ENCODE results near the gene ST3GAL6. TPM values are rescaled to one million over a fixed set of nuclear protein-coding genes. Genes with fewer than 3 reads are reported as not detected.

ST3GAL6 gene
- total RNA-seq, 1 experiment from 2014 or later = 6.6 TPM

GRCh38 chr3:98791341-98792325, 28.5 kb downstream of the ST3GAL6 start:
- H3K36me3 ChIP-seq (replicated peaks; ENCODE audit: control insufficient read depth, insufficient read depth, low read length) = no peaks in the 10 kb centered on the region; the same call in 1 of the 2 replicates
- no peak for DNase-seq
- H3K27me3 ChIP-seq (ENCODE audit: control insufficient read depth, insufficient read depth, low read length) = no peaks in the 10 kb centered on the region
- no peak overlapping the region for H3K4me3 ChIP-seq (ENCODE audit: insufficient read depth, low read depth, low read length)

GRCh38 chr3:98793971-98794370, 30.8 kb downstream of the ST3GAL6 start:
- no peak overlapping the region for H3K4me3 ChIP-seq (ENCODE audit: insufficient read depth, low read depth, low read length)
- no peaks in the 10 kb centered on the region for H3K27me3 ChIP-seq (ENCODE audit: control insufficient read depth, insufficient read depth, low read length)
- no peak for DNase-seq
- H3K36me3 ChIP-seq (replicated peaks; ENCODE audit: control insufficient read depth, insufficient read depth, low read length) = no peaks in the 10 kb centered on the region; the same call in 1 of the 2 replicates

- no peaks in the 10 kb centered on the region for H3K27me3 ChIP-seq (ENCODE audit: control insufficient read depth, insufficient read depth, low read length)
- peaks cover 4% of the 10 kb centered on the region for H3K36me3 ChIP-seq (replicated peaks; ENCODE audit: control insufficient read depth, insufficient read depth, low read length)
These were observed 33.2 kb downstream of the ST3GAL6 start for GRCh38 chr3:98796334-98796733.

GRCh38 chr3:98797905-98798304, 34.8 kb downstream of the ST3GAL6 start:
- no peak for DNase-seq
- Histone ChIP-seq H3K4me3 (ENCODE audit: insufficient read depth, low read depth, low read length) (no peak overlapping the region), H3K36me3 (replicated peaks; ENCODE audit: control insufficient read depth, insufficient read depth, low read length) (peaks cover 4% of the 10 kb centered on the region), H3K27me3 (ENCODE audit: control insufficient read depth, insufficient read depth, low read length) (no peaks in the 10 kb centered on the region)

More at GRCh38 chr3:98796334-98796733, 33.2 kb downstream of the ST3GAL6 start:
- no peak overlapping the region for H3K4me3 ChIP-seq (ENCODE audit: insufficient read depth, low read depth, low read length)
- DNase-seq = no peak

GRCh38 chr3:98798820-98799219, 35.7 kb downstream of the ST3GAL6 start:
- Histone ChIP-seq H3K27me3 (ENCODE audit: control insufficient read depth, insufficient read depth, low read length) (no peaks in the 10 kb centered on the region), H3K36me3 (replicated peaks; ENCODE audit: control insufficient read depth, insufficient read depth, low read length) (peaks cover 4% of the 10 kb centered on the region), H3K4me3 (ENCODE audit: insufficient read depth, low read depth, low read length) (no peak overlapping the region)
- DNase-seq = no peak

- H3K4me3 ChIP-seq (ENCODE audit: insufficient read depth, low read depth, low read length) = no peak overlapping the region
- H3K27me3 ChIP-seq (ENCODE audit: control insufficient read depth, insufficient read depth, low read length) = no peaks in the 10 kb centered on the region
- H3K36me3 ChIP-seq (replicated peaks; ENCODE audit: control insufficient read depth, insufficient read depth, low read length) = peaks cover 4% of the 10 kb centered on the region
- DNase-seq = no peak
These were observed 36.3 kb downstream of the ST3GAL6 start for GRCh38 chr3:98799479-98799878.

GRCh38 chr3:98800401-98800800, 37.3 kb downstream of the ST3GAL6 start:
- Histone ChIP-seq H3K36me3 (replicated peaks; ENCODE audit: control insufficient read depth, insufficient read depth, low read length) (peaks cover 4% of the 10 kb centered on the region), H3K4me3 (ENCODE audit: insufficient read depth, low read depth, low read length) (no peak overlapping the region), H3K27me3 (ENCODE audit: control insufficient read depth, insufficient read depth, low read length) (no peaks in the 10 kb centered on the region)
- no peak for DNase-seq

GRCh38 chr3:98801043-98801747, 38.1 kb downstream of the ST3GAL6 start:
- Histone ChIP-seq H3K36me3 (replicated peaks; ENCODE audit: control insufficient read depth, insufficient read depth, low read length) (peaks cover 7% of the 10 kb centered on the region), H3K4me3 (ENCODE audit: insufficient read depth, low read depth, low read length) (no peak overlapping the region), H3K27me3 (ENCODE audit: control insufficient read depth, insufficient read depth, low read length) (no peaks in the 10 kb centered on the region)
- DNase-seq = peak; percentile 31

GRCh38 chr3:98805571-98805970, 42.4 kb downstream of the ST3GAL6 start:
- H3K27me3 ChIP-seq (ENCODE audit: control insufficient read depth, insufficient read depth, low read length) = no peaks in the 10 kb centered on the region
- no peak overlapping the region for H3K4me3 ChIP-seq (ENCODE audit: insufficient read depth, low read depth, low read length)

GRCh38 chr3:98806521-98806920, 43.4 kb downstream of the ST3GAL6 start:
- peaks cover 18% of the 10 kb centered on the region for H3K36me3 ChIP-seq (replicated peaks; ENCODE audit: control insufficient read depth, insufficient read depth, low read length)
- no peaks in the 10 kb centered on the region for H3K27me3 ChIP-seq (ENCODE audit: control insufficient read depth, insufficient read depth, low read length)
- no peak for DNase-seq
- H3K4me3 ChIP-seq (ENCODE audit: insufficient read depth, low read depth, low read length) = no peak overlapping the region

More at GRCh38 chr3:98805571-98805970, 42.4 kb downstream of the ST3GAL6 start:
- DNase-seq = no peak
- peaks cover 18% of the 10 kb centered on the region for H3K36me3 ChIP-seq (replicated peaks; ENCODE audit: control insufficient read depth, insufficient read depth, low read length)

GRCh38 chr3:98807011-98807410, 43.9 kb downstream of the ST3GAL6 start:
- Histone ChIP-seq H3K27me3 (ENCODE audit: control insufficient read depth, insufficient read depth, low read length) (no peaks in the 10 kb centered on the region), H3K36me3 (replicated peaks; ENCODE audit: control insufficient read depth, insufficient read depth, low read length) (peaks cover 18% of the 10 kb centered on the region), H3K4me3 (ENCODE audit: insufficient read depth, low read depth, low read length) (no peak overlapping the region)
- DNase-seq = no peak

- Histone ChIP-seq H3K4me3 (ENCODE audit: insufficient read depth, low read depth, low read length) (no peak overlapping the region), H3K36me3 (replicated peaks; ENCODE audit: control insufficient read depth, insufficient read depth, low read length) (peaks cover 18% of the 10 kb centered on the region), H3K27me3 (ENCODE audit: control insufficient read depth, insufficient read depth, low read length) (no peaks in the 10 kb centered on the region)
- DNase-seq = no peak
These were observed 44.4 kb downstream of the ST3GAL6 start for GRCh38 chr3:98807561-98807960.

- Histone ChIP-seq H3K36me3 (replicated peaks; ENCODE audit: control insufficient read depth, insufficient read depth, low read length) (peaks cover 18% of the 10 kb centered on the region), H3K27me3 (ENCODE audit: control insufficient read depth, insufficient read depth, low read length) (no peaks in the 10 kb centered on the region), H3K4me3 (ENCODE audit: insufficient read depth, low read depth, low read length) (no peak overlapping the region)
- no peak for DNase-seq
These were observed 44.9 kb downstream of the ST3GAL6 start for GRCh38 chr3:98808071-98808470.

- peaks cover 18% of the 10 kb centered on the region for H3K36me3 ChIP-seq (replicated peaks; ENCODE audit: control insufficient read depth, insufficient read depth, low read length)
- no peak overlapping the region for H3K4me3 ChIP-seq (ENCODE audit: insufficient read depth, low read depth, low read length)
These were observed 46.4 kb downstream of the ST3GAL6 start for GRCh38 chr3:98809557-98809956.

GRCh38 chr3:98811048-98811447, 47.9 kb downstream of the ST3GAL6 start:
- no peaks in the 10 kb centered on the region for H3K27me3 ChIP-seq (ENCODE audit: control insufficient read depth, insufficient read depth, low read length)
- no peak overlapping the region for H3K4me3 ChIP-seq (ENCODE audit: insufficient read depth, low read depth, low read length)
- H3K36me3 ChIP-seq (replicated peaks; ENCODE audit: control insufficient read depth, insufficient read depth, low read length) = peaks cover 15% of the 10 kb centered on the region
- no peak for DNase-seq

More at GRCh38 chr3:98809557-98809956, 46.4 kb downstream of the ST3GAL6 start:
- H3K27me3 ChIP-seq (ENCODE audit: control insufficient read depth, insufficient read depth, low read length) = no peaks in the 10 kb centered on the region
- no peak for DNase-seq
